IPS-20b (cell line): ENCODE results near the gene GNB2.

ENCODE experiments used
- H3K27ac ChIP-seq: one replicate; pipeline ENCODE4 v1.5.1; 2013; ENCODE audit warnings: low read length
- H3K27me3 ChIP-seq: 2 replicates; pipeline ENCODE4 v1.6.1; 2013; ENCODE audit warnings: mild to moderate bottlenecking, low read length, inconsistent platforms; ENCODE audit not compliant: insufficient read depth
- H3K36me3 ChIP-seq: 2 replicates; pipeline ENCODE4 v1.6.1; 2013; ENCODE audit warnings: low read depth, mild to moderate bottlenecking, inconsistent platforms, low read length, moderate library complexity; ENCODE audit not compliant: insufficient read depth
- H3K4me1 ChIP-seq: 2 replicates; pipeline ENCODE4 v1.6.1; 2013; ENCODE audit warnings: mild to moderate bottlenecking, control low read depth, inconsistent platforms, low read length, moderate library complexity; ENCODE audit not compliant: insufficient read depth
- H3K4me3 ChIP-seq: 2 replicates; pipeline ENCODE4 v1.5.1; 2013; ENCODE audit warnings: mild to moderate bottlenecking, low read length, inconsistent platforms
- H3K9ac ChIP-seq: 2 replicates; pipeline ENCODE4 v1.6.1; 2013; ENCODE audit warnings: low read depth, mild to moderate bottlenecking, inconsistent platforms, low read length, moderate library complexity
- H3K9me3 ChIP-seq: 2 replicates; pipeline ENCODE4 v1.6.1; 2013; ENCODE audit warnings: mild to moderate bottlenecking, low read depth, low read length, inconsistent platforms; ENCODE audit not compliant: insufficient read depth

Gene GNB2

GRCh38 chr7:100685049-100685605 is 11.6 kb downstream of the GNB2 start:
- no peaks in the 10 kb centered on the region for H3K9me3 ChIP-seq
- no peak overlapping the region for H3K27ac ChIP-seq
- no peak overlapping the region for H3K4me3 ChIP-seq
- H3K9ac ChIP-seq: no peak overlapping the region
- no peaks in the 10 kb centered on the region for H3K4me1 ChIP-seq
- H3K36me3 ChIP-seq: peaks cover 99% of the 10 kb centered on the region
- H3K27me3 ChIP-seq: no peaks in the 10 kb centered on the region

- H3K36me3 ChIP-seq: peaks cover 96% of the 10 kb centered on the region
- no peaks in the 10 kb centered on the region for H3K4me1 ChIP-seq
- H3K9ac ChIP-seq: no peak overlapping the region
Measured at GRCh38 chr7:100685631-100686145, 12.1 kb downstream of the GNB2 start.

GRCh38 chr7:100686201-100686821 is 12.8 kb downstream of the GNB2 start:
- Histone ChIP-seq H3K27me3 (no peaks in the 10 kb centered on the region), H3K9ac (no peak overlapping the region), H3K36me3 (peaks cover 95% of the 10 kb centered on the region), H3K4me3 (no peak overlapping the region), H3K27ac (no peak overlapping the region), H3K4me1 (peaks cover 3% of the 10 kb centered on the region; the same call in 1 of the 2 replicates), H3K9me3 (no peaks in the 10 kb centered on the region)

More at GRCh38 chr7:100685631-100686145, 12.1 kb downstream of the GNB2 start:
- H3K4me3 ChIP-seq: no peak overlapping the region
- H3K27ac ChIP-seq: no peak overlapping the region
- no peaks in the 10 kb centered on the region for H3K9me3 ChIP-seq
- H3K27me3 ChIP-seq: no peaks in the 10 kb centered on the region

- Histone ChIP-seq H3K4me1 (peaks cover 3% of the 10 kb centered on the region; the same call in 1 of the 2 replicates), H3K4me3 (no peak overlapping the region), H3K27ac (no peak overlapping the region), H3K27me3 (no peaks in the 10 kb centered on the region), H3K9me3 (no peaks in the 10 kb centered on the region), H3K9ac (no peak overlapping the region), H3K36me3 (peaks cover 90% of the 10 kb centered on the region)
Measured at GRCh38 chr7:100686822-100687211, 13.3 kb downstream of the GNB2 start.

- Histone ChIP-seq H3K36me3 (peaks cover 86% of the 10 kb centered on the region), H3K4me1 (peaks cover 5% of the 10 kb centered on the region), H3K27me3 (no peaks in the 10 kb centered on the region), H3K9ac (no peak overlapping the region), H3K9me3 (no peaks in the 10 kb centered on the region), H3K4me3 (no peak overlapping the region), H3K27ac (no peak overlapping the region)
Measured at GRCh38 chr7:100687261-100687660, 13.7 kb downstream of the GNB2 start.

GRCh38 chr7:100687751-100688300 is 14.3 kb downstream of the GNB2 start:
- Histone ChIP-seq H3K4me1 (peaks cover 9% of the 10 kb centered on the region), H3K27ac (no peak overlapping the region), H3K9ac (no peak overlapping the region), H3K9me3 (no peaks in the 10 kb centered on the region), H3K36me3 (peaks cover 80% of the 10 kb centered on the region), H3K27me3 (no peaks in the 10 kb centered on the region), H3K4me3 (no peak overlapping the region)

GRCh38 chr7:100688326-100688860 is 14.9 kb downstream of the GNB2 start:
- Histone ChIP-seq H3K27me3 (no peaks in the 10 kb centered on the region), H3K4me3 (no peak overlapping the region), H3K9me3 (no peaks in the 10 kb centered on the region), H3K36me3 (peaks cover 74% of the 10 kb centered on the region), H3K27ac (no peak overlapping the region), H3K9ac (no peak overlapping the region), H3K4me1 (peaks cover 9% of the 10 kb centered on the region)

GRCh38 chr7:100689230-100690135 is 15.9 kb downstream of the GNB2 start:
- Histone ChIP-seq H3K4me1 (peaks cover 9% of the 10 kb centered on the region), H3K9me3 (no peaks in the 10 kb centered on the region), H3K9ac (no peak overlapping the region), H3K27me3 (no peaks in the 10 kb centered on the region), H3K4me3 (no peak overlapping the region), H3K36me3 (peaks cover 64% of the 10 kb centered on the region), H3K27ac (no peak overlapping the region)

GRCh38 chr7:100691676-100692577 is 18.4 kb downstream of the GNB2 start:
- Histone ChIP-seq H3K9me3 (no peaks in the 10 kb centered on the region), H3K4me1 (peaks cover 14% of the 10 kb centered on the region), H3K27me3 (no peaks in the 10 kb centered on the region), H3K36me3 (peaks cover 40% of the 10 kb centered on the region), H3K9ac (peak overlapping the region; percentile 97; the same call in 1 of the 2 replicates), H3K27ac (no peak overlapping the region), H3K4me3 (peak overlapping the region; percentile 93)

- H3K4me1 ChIP-seq: peaks cover 14% of the 10 kb centered on the region
- no peaks in the 10 kb centered on the region for H3K9me3 ChIP-seq
- peak overlapping the region; percentile 93 for H3K4me3 ChIP-seq
- peak overlapping the region; percentile 97 for H3K9ac ChIP-seq
- no peaks in the 10 kb centered on the region for H3K27me3 ChIP-seq
- no peak overlapping the region for H3K27ac ChIP-seq
- H3K36me3 ChIP-seq: peaks cover 34% of the 10 kb centered on the region
Measured at GRCh38 chr7:100692578-100692961, 19.0 kb downstream of the GNB2 start.
